Natural killer cell treated with Interleukin-12 subunit alpha and Interleukin-12 subunit beta and Interleukin-15 and Interleukin-18, amount 100 ng/mL, for 72 hours (primary cell): Measurements from ENCODE around the gene EIPR1. TPM values are rescaled to one million over a fixed set of nuclear protein-coding genes. Genes with fewer than 3 reads are reported as not detected.
A peak's percentile ranks its signal among the peaks of the same experiment; 100 is the strongest.
"Not testable (repeated sequence)": the region's sequence is repeated elsewhere in the genome, so short reads cannot be mapped to it uniquely, and the experiment has no call there.

Source experiments
- ATAC-seq, 2 donors: fragments of 150-1000 bp; cut with Tn5 transposase in 1 of 2; sonication (Bioruptor Pico), chemical (Tn5 transposase) in 1 of 2; 2 replicates each; pipeline ENCODE4 v1.10.0; 2021
- DNase-seq: peaks from one replicate; pipeline ENCODE4 v3.0.0; 2022; ENCODE audit warnings: low spot score
- H3K27ac Mint-ChIP-seq, 2 donors: 1 replicate in 1 of 2; 2 replicates in 1 of 2; pipeline ENCODE4 v1.8.0; 2022; ENCODE audit warnings: mixed read lengths in 2 of 2, mild to moderate bottlenecking in 1 of 2, moderate library complexity in 1 of 2
- H3K27me3 Mint-ChIP-seq, 2 donors: 1 replicate in 1 of 2; 2 replicates in 1 of 2; pipeline ENCODE4 v1.8.0; 2022; ENCODE audit warnings: mixed read lengths in 2 of 2
- H3K36me3 Mint-ChIP-seq: one replicate; pipeline ENCODE4 v1.8.0; 2022; ENCODE audit warnings: mixed read lengths
- H3K4me1 Mint-ChIP-seq, 2 donors: 1 replicate in 1 of 2; 2 replicates in 1 of 2; pipeline ENCODE4 v1.8.0; 2022; ENCODE audit warnings: low read depth in 2 of 2, mixed read lengths in 2 of 2, mild to moderate bottlenecking in 1 of 2
- H3K4me3 Mint-ChIP-seq: one replicate; pipeline ENCODE4 v1.8.0; 2022; ENCODE audit warnings: mixed read lengths
- H3K9me3 Mint-ChIP-seq: 2 replicates; pipeline ENCODE4 v1.8.0; 2022; ENCODE audit warnings: mixed read lengths
- total RNA-seq, 2 donors: library from RNA; stranded (reverse); gene quantifications; one replicate each; pipeline ENCODE4 v1.2.3, GENCODE V29; 2022

Gene EIPR1
- total RNA-seq, 2 donors from 2014 or later = 46.9 to 61.8 TPM

- Mint-ChIP-seq H3K27ac (peak overlapping the region; percentile 82 to 94), H3K27me3 (no peaks in the 10 kb centered on the region), H3K4me1 (peaks cover 24 to 46% of the 10 kb centered on the region in 2 donors), H3K4me3 (no peak overlapping the region), H3K36me3 (peaks cover 4% of the 10 kb centered on the region), H3K9me3 (no peaks in the 10 kb centered on the region)
- DNase-seq = peak; percentile 60
- peak in 1 of 2 donors; percentile 10 for ATAC-seq
These were observed 174.1 kb downstream of the EIPR1 start for GRCh38 chr2:3203497-3204019.

- Mint-ChIP-seq H3K27ac (peak overlapping the region; percentile 82 to 94), H3K4me3 (peak overlapping the region; percentile 56), H3K27me3 (no peaks in the 10 kb centered on the region), H3K36me3 (peaks cover 4% of the 10 kb centered on the region), H3K4me1 (peaks cover 29 to 47% of the 10 kb centered on the region in 2 donors), H3K9me3 (no peaks in the 10 kb centered on the region)
- DNase-seq (peak; percentile 41), ATAC-seq (peak in 1 of 2 donors; percentile 34)
These were observed 174.7 kb downstream of the EIPR1 start for GRCh38 chr2:3202926-3203325.

- H3K9me3 Mint-ChIP-seq = no peaks in the 10 kb centered on the region
- peaks cover 35 to 53% of the 10 kb centered on the region in 2 donors for H3K4me1 Mint-ChIP-seq
- DNase-seq (peak; percentile 51), ATAC-seq (no peak)
- peak overlapping the region; percentile 64 to 81 for H3K27ac Mint-ChIP-seq
- no peaks in the 10 kb centered on the region for H3K27me3 Mint-ChIP-seq
- H3K36me3 Mint-ChIP-seq = peaks cover 4% of the 10 kb centered on the region
- H3K4me3 Mint-ChIP-seq = no peak overlapping the region
These were observed 176.3 kb downstream of the EIPR1 start for GRCh38 chr2:3201281-3201680.

DNA sequence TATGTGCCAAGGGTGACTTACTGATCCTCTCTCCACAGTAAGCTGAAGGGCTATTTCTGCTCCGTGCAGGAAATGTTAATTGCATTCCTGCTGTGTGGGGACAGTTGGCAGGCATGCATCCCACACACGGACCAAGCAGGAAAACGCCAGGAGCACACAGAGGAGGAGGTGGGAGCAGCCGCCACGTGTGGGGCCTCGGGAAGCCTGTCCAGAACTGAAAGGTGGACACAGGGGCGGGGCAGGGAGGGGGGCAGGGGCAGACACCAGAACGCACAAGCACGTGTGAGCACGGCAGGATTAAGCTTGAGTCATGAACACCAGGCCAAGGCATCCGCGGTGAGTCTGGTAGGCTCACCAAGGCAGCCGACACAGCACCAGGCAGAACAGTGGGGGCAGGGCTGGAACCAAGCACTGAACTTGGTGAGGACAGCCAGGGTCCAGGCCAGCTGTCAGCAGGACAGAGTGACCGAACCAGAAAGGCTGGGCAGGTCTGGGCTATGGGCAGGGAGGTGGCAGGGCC, 177.1 kb downstream of the EIPR1 start:
- ATAC-seq = no peak
- peak; percentile 25 for DNase-seq
- H3K27ac Mint-ChIP-seq = peak overlapping the region in 1 of 2 donors; percentile 81
- H3K36me3 Mint-ChIP-seq = peaks cover 4% of the 10 kb centered on the region
- H3K27me3 Mint-ChIP-seq = no peaks in the 10 kb centered on the region
- H3K4me1 Mint-ChIP-seq = peaks cover 42 to 56% of the 10 kb centered on the region in 2 donors
- H3K9me3 Mint-ChIP-seq = no peaks in the 10 kb centered on the region
- no peak overlapping the region for H3K4me3 Mint-ChIP-seq

DNA sequence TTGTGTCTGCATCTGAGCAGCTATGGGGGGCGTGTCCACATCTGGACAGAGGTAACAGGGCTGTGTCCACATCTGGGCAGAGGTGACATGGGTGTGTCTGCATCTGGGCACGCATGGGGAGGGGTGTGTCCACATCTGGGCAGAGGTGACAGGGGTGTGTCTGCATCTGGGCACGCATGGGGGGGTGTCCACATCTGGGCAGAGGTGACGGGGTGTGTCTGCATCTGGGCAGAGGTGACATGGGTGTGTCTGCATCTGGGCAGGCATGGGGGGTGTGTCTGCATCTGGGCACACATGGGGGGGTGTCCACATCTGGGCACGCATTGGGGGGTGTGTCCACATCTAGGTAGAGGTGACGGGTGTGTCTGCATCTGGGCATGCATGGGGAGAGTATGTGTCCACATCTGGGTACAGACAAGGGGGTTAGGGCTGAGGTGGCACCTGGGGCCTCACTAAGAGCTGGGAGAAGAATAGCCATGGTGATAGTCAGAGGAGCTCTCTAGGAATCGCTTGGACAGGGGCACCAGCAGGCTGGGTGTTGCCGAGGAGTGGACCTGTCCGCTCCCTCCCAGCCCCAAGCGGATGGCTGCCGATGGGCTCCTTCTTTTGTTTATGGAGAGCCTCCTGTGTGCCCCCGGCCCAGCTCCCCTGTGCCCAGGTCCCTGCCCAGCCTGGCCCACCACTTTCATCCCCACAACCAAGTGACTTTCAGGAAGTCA, 177.8 kb downstream of the EIPR1 start:
- H3K36me3 Mint-ChIP-seq = peaks cover 4% of the 10 kb centered on the region
- H3K9me3 Mint-ChIP-seq = no peaks in the 10 kb centered on the region
- ATAC-seq = no peak
- peak; percentile 47 for DNase-seq
- no peaks in the 10 kb centered on the region for H3K27me3 Mint-ChIP-seq
- H3K27ac Mint-ChIP-seq = peak overlapping the region; percentile 60 to 67
- H3K4me1 Mint-ChIP-seq = peaks cover 49 to 63% of the 10 kb centered on the region in 2 donors
- no peak overlapping the region for H3K4me3 Mint-ChIP-seq

DNA sequence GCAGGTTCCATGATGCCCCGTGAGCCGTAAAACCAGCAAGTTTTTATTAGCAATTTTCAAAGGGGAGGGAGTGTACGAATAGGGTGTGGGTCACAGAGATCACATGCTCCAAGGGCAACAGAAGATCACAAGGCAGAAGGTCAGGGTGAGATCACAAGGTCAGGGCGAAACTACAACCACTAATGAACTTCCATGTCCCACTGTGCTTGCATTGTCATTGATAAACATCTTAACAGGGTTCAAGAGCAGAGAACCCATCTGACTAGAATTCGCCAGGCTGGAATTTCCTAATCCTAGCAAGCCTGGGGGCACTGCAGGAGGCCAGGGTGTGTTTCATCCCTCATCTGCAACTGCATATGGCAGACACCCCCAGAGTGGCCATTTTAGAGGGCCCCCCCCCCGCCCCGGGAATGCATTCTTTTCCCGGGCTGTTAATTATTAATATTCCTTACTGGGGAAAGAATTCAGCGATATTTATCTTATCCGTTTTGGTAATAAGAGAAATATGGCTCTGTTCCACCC, 178.9 kb downstream of the EIPR1 start:
- H3K27ac Mint-ChIP-seq = peak overlapping the region; percentile 43 to 79
- DNase-seq = not testable (repeated sequence)

DNA sequence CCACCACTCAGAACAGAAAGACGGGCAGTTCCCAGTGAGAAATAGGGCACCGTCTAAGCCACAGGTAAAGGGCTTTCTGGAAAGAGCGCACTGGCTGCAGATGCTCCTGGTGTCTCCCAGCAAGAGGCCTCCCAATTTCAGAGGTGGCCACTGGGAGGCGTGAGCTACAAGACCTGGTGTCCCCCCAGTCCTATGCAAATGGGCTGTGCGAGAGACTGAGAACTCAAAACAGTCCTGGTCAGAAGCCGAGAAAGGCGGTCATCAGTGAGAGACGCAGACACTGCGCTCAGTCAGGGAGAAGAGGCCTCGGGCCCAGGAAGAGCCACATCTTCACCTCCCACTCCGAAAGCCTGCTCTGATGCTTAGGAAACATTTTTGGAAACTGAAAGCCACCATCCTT, 179.5 kb downstream of the EIPR1 start:
- no peak overlapping the region for H3K4me3 Mint-ChIP-seq
- DNase-seq = no peak
- peaks cover 3% of the 10 kb centered on the region for H3K36me3 Mint-ChIP-seq
- H3K27me3 Mint-ChIP-seq = no peaks in the 10 kb centered on the region
- peak overlapping the region; percentile 43 to 79 for H3K27ac Mint-ChIP-seq
- H3K9me3 Mint-ChIP-seq = no peaks in the 10 kb centered on the region
- peaks cover 46 to 57% of the 10 kb centered on the region in 2 donors for H3K4me1 Mint-ChIP-seq
- ATAC-seq = peak in 1 of 2 donors; percentile 25

More for the DNA sequence above, 178.9 kb downstream of the EIPR1 start:
- not testable (repeated sequence) for H3K9me3 Mint-ChIP-seq, H3K36me3 Mint-ChIP-seq, H3K27me3 Mint-ChIP-seq, H3K4me3 Mint-ChIP-seq, ATAC-seq
- peaks cover 50 to 61% of the 10 kb centered on the region in 2 donors for H3K4me1 Mint-ChIP-seq

- no peaks in the 10 kb centered on the region for H3K36me3 Mint-ChIP-seq
These were observed 180.3 kb downstream of the EIPR1 start for GRCh38 chr2:3197308-3197707.

DNA sequence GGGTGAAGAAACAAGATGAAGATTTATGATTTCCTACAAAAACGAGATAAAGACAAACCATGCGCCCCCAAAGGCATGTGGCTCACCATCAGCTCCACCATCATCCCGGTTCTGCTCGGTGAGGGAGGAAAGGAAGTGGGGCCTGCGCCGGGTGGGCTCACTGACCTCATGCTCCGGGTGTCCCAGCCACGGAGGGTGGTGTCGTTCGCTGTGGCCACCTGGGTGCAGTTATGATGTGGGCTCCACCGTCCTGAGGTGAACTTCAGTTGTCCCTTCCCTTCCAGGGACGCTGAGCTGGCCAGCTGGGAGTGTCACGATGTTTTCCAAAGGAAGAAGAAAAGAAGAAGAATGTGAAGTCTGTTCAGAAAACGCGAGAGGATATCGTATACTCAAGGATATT, 180.9 kb downstream of the EIPR1 start:
- no peaks in the 10 kb centered on the region for H3K9me3 Mint-ChIP-seq
- peak overlapping the region; percentile 30 to 79 for H3K27ac Mint-ChIP-seq
- H3K4me3 Mint-ChIP-seq = no peak overlapping the region
- DNase-seq (peak; percentile 38), ATAC-seq (no peak)
- no peaks in the 10 kb centered on the region for H3K36me3 Mint-ChIP-seq
- H3K27me3 Mint-ChIP-seq = no peaks in the 10 kb centered on the region
- H3K4me1 Mint-ChIP-seq = peaks cover 35 to 47% of the 10 kb centered on the region in 2 donors

More at GRCh38 chr2:3197308-3197707, 180.3 kb downstream of the EIPR1 start:
- H3K27ac Mint-ChIP-seq = peak overlapping the region in 1 of 2 donors; percentile 79
- H3K27me3 Mint-ChIP-seq = no peaks in the 10 kb centered on the region
- DNase-seq = no peak
- no peaks in the 10 kb centered on the region for H3K9me3 Mint-ChIP-seq
- H3K4me1 Mint-ChIP-seq = peaks cover 38 to 51% of the 10 kb centered on the region in 2 donors
- H3K4me3 Mint-ChIP-seq = no peak overlapping the region
- no peak for ATAC-seq

- H3K9me3 Mint-ChIP-seq = no peaks in the 10 kb centered on the region
- no peaks in the 10 kb centered on the region for H3K27me3 Mint-ChIP-seq
- no peaks in the 10 kb centered on the region for H3K36me3 Mint-ChIP-seq
- H3K27ac Mint-ChIP-seq = peak overlapping the region; percentile 30 to 79
- peaks cover 35 to 44% of the 10 kb centered on the region in 2 donors for H3K4me1 Mint-ChIP-seq
- peak; percentile 64 for ATAC-seq
- peak; percentile 46 for DNase-seq
- peak overlapping the region; percentile 40 for H3K4me3 Mint-ChIP-seq
These were observed 181.8 kb downstream of the EIPR1 start for GRCh38 chr2:3195641-3196476.

GRCh38 chr2:3194828-3195227, 182.8 kb downstream of the EIPR1 start:
- no peak for ATAC-seq
- H3K9me3 Mint-ChIP-seq = no peaks in the 10 kb centered on the region
- peak overlapping the region in 1 of 2 donors; percentile 79 for H3K27ac Mint-ChIP-seq
- no peak for DNase-seq
- H3K4me3 Mint-ChIP-seq = no peak overlapping the region
- no peaks in the 10 kb centered on the region for H3K36me3 Mint-ChIP-seq
- no peaks in the 10 kb centered on the region for H3K27me3 Mint-ChIP-seq
- H3K4me1 Mint-ChIP-seq = peaks cover 34 to 47% of the 10 kb centered on the region in 2 donors

DNA sequence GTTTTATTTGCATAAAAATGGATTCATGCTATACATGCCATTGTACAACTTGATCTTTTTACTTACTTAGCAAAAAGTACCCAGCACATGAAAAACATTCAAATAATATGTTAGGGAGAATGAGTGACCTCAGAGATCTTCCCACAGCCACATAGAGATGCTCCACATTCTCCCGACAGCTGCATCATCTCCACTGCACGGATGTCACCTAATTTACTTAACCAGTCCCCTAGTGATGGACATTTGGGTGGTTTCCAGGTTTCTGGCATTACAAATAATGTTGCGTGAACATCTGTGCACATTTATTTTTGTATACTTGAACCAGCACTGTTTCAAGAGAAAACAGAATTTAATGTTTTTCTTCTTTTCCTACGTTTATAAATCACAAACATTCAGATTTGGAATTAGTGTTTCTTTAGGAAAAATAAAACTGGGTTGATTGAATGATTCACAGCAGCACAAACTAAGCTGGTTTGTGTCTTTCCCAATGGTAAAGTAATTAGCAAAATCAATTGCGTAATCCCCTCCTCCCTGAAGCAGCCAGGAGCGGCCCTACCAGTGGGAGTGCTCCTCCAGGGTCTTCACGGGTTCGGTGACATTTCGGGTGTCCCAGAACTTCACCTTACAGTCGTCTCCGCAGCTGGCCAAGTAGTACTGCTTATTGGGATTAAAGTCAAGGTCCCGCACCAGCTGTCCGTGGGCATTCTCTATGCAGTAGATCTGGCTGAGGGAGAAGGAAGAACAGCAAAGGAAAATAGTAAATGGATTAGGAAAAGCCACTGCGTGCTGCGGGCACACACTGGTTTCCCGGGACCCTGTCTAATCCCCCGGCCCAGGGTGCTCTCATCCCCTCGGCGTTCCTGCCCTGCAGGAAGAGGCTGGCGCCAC, 183.9 kb downstream of the EIPR1 start:
- no peak for ATAC-seq
- H3K4me1 Mint-ChIP-seq = peaks cover 26 to 39% of the 10 kb centered on the region in 2 donors
- no peaks in the 10 kb centered on the region for H3K9me3 Mint-ChIP-seq
- no peaks in the 10 kb centered on the region for H3K27me3 Mint-ChIP-seq
- H3K4me3 Mint-ChIP-seq = no peak overlapping the region
- H3K36me3 Mint-ChIP-seq = no peaks in the 10 kb centered on the region
- DNase-seq = no peak
- H3K27ac Mint-ChIP-seq = peak overlapping the region in 1 of 2 donors; percentile 19
